Right ventricle myocardium superior (tissue), 1 donor: ENCODE data around the gene RCL1. TPM values are rescaled to one million over a fixed set of nuclear protein-coding genes. Genes with fewer than 3 reads are reported as not detected.
"Not testable (repeated sequence)": the region's sequence is repeated elsewhere in the genome, so short reads cannot be mapped to it uniquely, and the experiment has no call there.

Experiments
- ATAC-seq: fragments of 200-7000 bp; cut with Tn5 transposase; one replicate; pipeline ENCODE4 v1.9.1; 2020; ENCODE audit warnings: mild to moderate bottlenecking; ENCODE audit not compliant: poor library complexity
- DNase-seq: peaks from one replicate; pipeline ENCODE4 v3.0.0-alpha.2; 2020
- intact Hi-C: fragments of 100-400 bp; cut with DNase I; formaldehyde crosslinking; loops from one replicate; pipeline ENCODE4 v1.11.2; 2022
- total RNA-seq: library from RNA; stranded (reverse); fragmentation: NEBNext Ultra II Directional; extraction: Animal tissue kit (Norgen Biotek cat#: 25700); gene quantifications from one replicate; pipeline ENCODE4 v1.2.1, GENCODE V29; 2021
- donor health status: DM: no; HTN: yes; CAD: no; lungs with severe emphysema.

RCL1 gene
- total RNA-seq, 1 donor from 2014 or later = 4.5 TPM

- ATAC-seq, intact Hi-C loops, DNase-seq: not testable (repeated sequence)
Measured at GRCh38 chr9:4774958-4775357, 17.8 kb upstream of the RCL1 start.

GRCh38 chr9:4780651-4781050 lies 12.1 kb upstream of the RCL1 start:
- ATAC-seq (no peak), DNase-seq (no peak)
- intact Hi-C loops = no loop called here

GRCh38 chr9:4781408-4781807 lies 11.3 kb upstream of the RCL1 start:
- no peak for DNase-seq
- no peak for ATAC-seq
- intact Hi-C loops = no loop called here

GRCh38 chr9:4783191-4783590 lies 9.6 kb upstream of the RCL1 start:
- ATAC-seq, DNase-seq, intact Hi-C loops: not testable (repeated sequence)

- DNase-seq (no peak), ATAC-seq (no peak)
- intact Hi-C loops = no loop called here
Measured at GRCh38 chr9:4784403-4784802, 8.3 kb upstream of the RCL1 start.

GRCh38 chr9:4786599-4786998 lies 6.1 kb upstream of the RCL1 start:
- no peak for DNase-seq
- no peak for ATAC-seq
- intact Hi-C loops = no loop called here

- intact Hi-C loops = no loop called here
- ATAC-seq (no peak), DNase-seq (no peak)
Measured at GRCh38 chr9:4787876-4788275, 4.9 kb upstream of the RCL1 start.

GRCh38 chr9:4788703-4789102 lies 4.0 kb upstream of the RCL1 start:
- ATAC-seq = no peak
- intact Hi-C loops = no loop called here
- no peak for DNase-seq

GRCh38 chr9:4792054-4792571 lies 631 bp upstream of the RCL1 start:
- intact Hi-C loops = loop anchor here (10.0 kb wide), 1 partner anchor 193 kb away; the partner anchor contains the start of gene JAK2
- DNase-seq = no peak
- ATAC-seq = peak; percentile 44

GRCh38 chr9:4793459-4794395 lies 983 bp downstream of the RCL1 start:
- intact Hi-C loops = loop anchor here (10.0 kb wide), 1 partner anchor 191 kb away; the partner anchor contains the start of gene JAK2
- DNase-seq = no peak
- no peak for ATAC-seq

GRCh38 chr9:4794691-4795090 lies 1.9 kb downstream of the RCL1 start:
- intact Hi-C loops = loop anchor here (10.0 kb wide), 1 partner anchor 190 kb away; the partner anchor contains the start of gene JAK2
- DNase-seq = no peak
- ATAC-seq = no peak

GRCh38 chr9:4795108-4795507 lies 2.4 kb downstream of the RCL1 start:
- not testable (repeated sequence) for ATAC-seq, DNase-seq
- intact Hi-C loops = loop anchor here (10.0 kb wide), 1 partner anchor 190 kb away; the partner anchor contains the start of gene JAK2

- no peak for DNase-seq
- intact Hi-C loops = loop anchor here (10.0 kb wide), 1 partner anchor 188 kb away; the partner anchor contains the start of gene JAK2
- ATAC-seq = no peak
Measured at GRCh38 chr9:4796530-4796929, 3.8 kb downstream of the RCL1 start.

GRCh38 chr9:4796988-4797853 lies 4.5 kb downstream of the RCL1 start:
- intact Hi-C loops = loop anchor here (10.0 kb wide), 1 partner anchor 188 kb away; the partner anchor contains the start of gene JAK2
- ATAC-seq (no peak), DNase-seq (no peak)

- ATAC-seq (no peak), DNase-seq (no peak)
- intact Hi-C loops = loop anchor here (10.0 kb wide), 1 partner anchor 187 kb away; the partner anchor contains the start of gene JAK2
Measured at GRCh38 chr9:4797854-4798150, 5.1 kb downstream of the RCL1 start.

- intact Hi-C loops = loop anchor here (10.0 kb wide), 1 partner anchor 186 kb away; the partner anchor contains the start of gene JAK2
- ATAC-seq (peak; percentile 27), DNase-seq (no peak)
Measured at GRCh38 chr9:4798281-4799032, 5.7 kb downstream of the RCL1 start.

- DNase-seq (no peak), ATAC-seq (no peak)
- intact Hi-C loops = loop anchor here (10.0 kb wide), 1 partner anchor 186 kb away; the partner anchor contains the start of gene JAK2
Measured at GRCh38 chr9:4799033-4799430, 6.3 kb downstream of the RCL1 start.

GRCh38 chr9:4799775-4800174 lies 7.0 kb downstream of the RCL1 start:
- intact Hi-C loops = loop anchor here (10.0 kb wide), 1 partner anchor 185 kb away; the partner anchor contains the start of gene JAK2
- DNase-seq (no peak), ATAC-seq (no peak)
